ENCODE measurements around the gene KRABD2.

KRABD2 gene

DNA sequence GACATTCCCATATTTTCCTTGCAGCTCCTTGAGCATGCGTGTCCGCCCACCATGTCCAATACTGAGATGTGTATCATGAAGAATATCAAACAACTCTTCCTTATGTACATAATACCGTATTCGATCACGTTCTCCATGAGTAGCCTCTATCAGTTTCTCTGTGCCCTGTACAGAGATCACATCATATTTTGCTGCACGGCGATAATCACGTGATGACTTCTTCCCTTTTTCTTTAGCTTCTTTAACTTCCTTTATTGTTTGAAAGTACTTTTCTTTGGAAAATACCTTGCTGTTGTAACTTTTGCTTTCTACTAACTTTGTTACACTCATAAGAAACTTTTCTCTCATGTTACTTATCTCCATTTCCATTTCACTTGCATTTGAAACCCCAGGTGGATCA lies 6.6 kb downstream of the KRABD2 start:
- Histone ChIP-seq H3K4me3 (replicated peaks in 1 of 3; ENCODE audit: low read depth in 2 of 3, low read length in 3 of 3) (peak overlapping the region in 1 of 3 experiments; percentile 38), H3K79me2 (ENCODE audit: insufficient read depth, low read length) (no peaks in the 10 kb centered on the region), H3K27me3 (ENCODE audit: control insufficient read depth in 2 of 2, insufficient read depth in 2 of 2, low read length in 2 of 2) (no peaks in the 10 kb centered on the region), H3K36me3 (replicated peaks in 1 of 2; ENCODE audit: control insufficient read depth in 1 of 2, insufficient read depth in 2 of 2, low read length in 2 of 2) (peaks cover 3 to 15% of the 10 kb centered on the region in 2 donors), H3K27ac (ENCODE audit: low read depth in 1 of 2, low read length in 2 of 2) (peak overlapping the region in 1 of 2 donors; percentile 30), H3K9me3 (replicated peaks in 1 of 2; ENCODE audit: control insufficient read depth in 1 of 2, insufficient read depth in 1 of 2, low read length in 2 of 2) (no peaks in the 10 kb centered on the region), H3K9ac (ENCODE audit: insufficient read depth, low read length, poor library complexity, severe bottlenecking) (no peak overlapping the region), H4K20me1 (ENCODE audit: insufficient read depth, low read length) (no peaks in the 10 kb centered on the region), H2AFZ (ENCODE audit: insufficient read depth, low read depth, low read length, poor library complexity, severe bottlenecking) (peak overlapping the region; percentile 9), H3K4me1 (ENCODE audit: control insufficient read depth in 1 of 2, insufficient read depth in 2 of 2, low read length in 2 of 2) (peaks cover 17 to 19% of the 10 kb centered on the region in 2 donors), H3K4me2 (replicated peaks; ENCODE audit: extremely low read depth, low read length, poor library complexity, severe bottlenecking) (peak overlapping the region; percentile 56)
- no peaks in the 10 kb centered on the region for H3K9me3 Mint-ChIP-seq
- intact Hi-C loops (cut with micrococcal nuclease): no loop called here
- H3K27me3 Mint-ChIP-seq (ENCODE audit: low read depth in 3 of 3): peaks cover 0 to 2% (median 0%) of the 10 kb centered on the region in 3 donors
- DNase-seq: peak; percentile 50 to 79 (median 70)
- peaks cover 17 to 32% of the 10 kb centered on the region in 2 donors for H3K36me3 Mint-ChIP-seq
- peaks cover 12% of the 10 kb centered on the region for H3K4me1 Mint-ChIP-seq
- WGBS (ENCODE audit: insufficient coverage): 0% methylated on average over 1 of the region's 8 CpGs
- TF ChIP-seq, protein P1, sequence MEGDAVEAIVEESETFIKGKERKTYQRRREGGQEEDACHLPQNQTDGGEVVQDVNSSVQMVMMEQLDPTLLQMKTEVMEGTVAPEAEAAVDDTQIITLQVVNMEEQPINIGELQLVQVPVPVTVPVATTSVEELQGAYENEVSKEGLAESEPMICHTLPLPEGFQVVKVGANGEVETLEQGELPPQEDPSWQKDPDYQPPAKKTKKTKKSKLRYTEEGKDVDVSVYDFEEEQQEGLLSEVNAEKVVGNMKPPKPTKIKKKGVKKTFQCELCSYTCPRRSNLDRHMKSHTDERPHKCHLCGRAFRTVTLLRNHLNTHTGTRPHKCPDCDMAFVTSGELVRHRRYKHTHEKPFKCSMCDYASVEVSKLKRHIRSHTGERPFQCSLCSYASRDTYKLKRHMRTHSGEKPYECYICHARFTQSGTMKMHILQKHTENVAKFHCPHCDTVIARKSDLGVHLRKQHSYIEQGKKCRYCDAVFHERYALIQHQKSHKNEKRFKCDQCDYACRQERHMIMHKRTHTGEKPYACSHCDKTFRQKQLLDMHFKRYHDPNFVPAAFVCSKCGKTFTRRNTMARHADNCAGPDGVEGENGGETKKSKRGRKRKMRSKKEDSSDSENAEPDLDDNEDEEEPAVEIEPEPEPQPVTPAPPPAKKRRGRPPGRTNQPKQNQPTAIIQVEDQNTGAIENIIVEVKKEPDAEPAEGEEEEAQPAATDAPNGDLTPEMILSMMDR (IDR thresholded peaks at IDR 0.05): no peak
- peak overlapping the region; percentile 61 to 86 (median 82) for H3K27ac Mint-ChIP-seq
- H3K4me3 Mint-ChIP-seq: peak overlapping the region in 1 of 2 donors; percentile 73

DNA sequence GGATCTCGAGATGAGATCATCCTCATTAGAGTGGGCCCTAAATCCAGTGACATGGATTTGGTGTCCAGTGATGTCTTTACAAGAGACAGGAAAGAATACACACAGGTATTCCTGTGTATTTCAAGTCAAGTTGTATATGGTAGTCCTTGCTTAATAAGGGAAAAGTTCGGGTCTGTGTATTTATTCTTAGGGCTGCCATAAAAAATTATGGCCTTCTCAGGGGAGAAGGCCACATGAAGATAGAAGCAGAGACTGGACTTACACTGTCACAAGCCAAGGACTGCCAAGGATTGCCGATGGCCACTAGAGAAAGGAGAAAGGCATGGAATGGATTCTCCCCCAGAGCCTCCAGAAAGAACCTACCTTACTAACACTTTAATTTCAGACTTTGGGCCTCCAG lies 8.3 kb downstream of the KRABD2 start:
- no CpG with 5 or more reads among the region's 3 CpGs for WGBS (ENCODE audit: insufficient coverage)
- Histone ChIP-seq H3K4me3 (replicated peaks in 1 of 3; ENCODE audit: low read depth in 2 of 3, low read length in 3 of 3) (no peak overlapping the region), H4K20me1 (ENCODE audit: insufficient read depth, low read length) (no peaks in the 10 kb centered on the region), H3K4me2 (replicated peaks; ENCODE audit: extremely low read depth, low read length, poor library complexity, severe bottlenecking) (no peak overlapping the region), H3K4me1 (ENCODE audit: control insufficient read depth in 1 of 2, insufficient read depth in 2 of 2, low read length in 2 of 2) (peaks cover 17 to 19% of the 10 kb centered on the region in 2 donors), H3K79me2 (ENCODE audit: insufficient read depth, low read length) (no peaks in the 10 kb centered on the region), H3K36me3 (replicated peaks in 1 of 2; ENCODE audit: control insufficient read depth in 1 of 2, insufficient read depth in 2 of 2, low read length in 2 of 2) (peaks cover 3 to 15% of the 10 kb centered on the region in 2 donors), H3K9ac (ENCODE audit: insufficient read depth, low read length, poor library complexity, severe bottlenecking) (no peak overlapping the region), H3K27me3 (ENCODE audit: control insufficient read depth in 2 of 2, insufficient read depth in 2 of 2, low read length in 2 of 2) (no peaks in the 10 kb centered on the region), H3K27ac (ENCODE audit: low read depth in 1 of 2, low read length in 2 of 2) (no peak overlapping the region), H3K9me3 (replicated peaks in 1 of 2; ENCODE audit: control insufficient read depth in 1 of 2, insufficient read depth in 1 of 2, low read length in 2 of 2) (no peaks in the 10 kb centered on the region), H2AFZ (ENCODE audit: insufficient read depth, low read depth, low read length, poor library complexity, severe bottlenecking) (no peak overlapping the region)
- TF ChIP-seq, protein P1 (IDR thresholded peaks at IDR 0.05): no peak
- H3K27ac Mint-ChIP-seq: no peak overlapping the region
- peaks cover 12% of the 10 kb centered on the region for H3K4me1 Mint-ChIP-seq
- H3K9me3 Mint-ChIP-seq: no peaks in the 10 kb centered on the region
- intact Hi-C loops (cut with micrococcal nuclease): no loop called here
- H3K4me3 Mint-ChIP-seq: no peak overlapping the region
- peaks cover 19 to 35% of the 10 kb centered on the region in 2 donors for H3K36me3 Mint-ChIP-seq
- DNase-seq: no peak
- H3K27me3 Mint-ChIP-seq (ENCODE audit: low read depth in 3 of 3): peaks cover 0 to 2% (median 0%) of the 10 kb centered on the region in 3 donors
